T-helper 9 cell (primary cell): Measurements from ENCODE around the gene NAP1L5.

Experiments used
- DNase-seq: peaks from one replicate; pipeline ENCODE4 v3.0.0-alpha.2; 2020

NAP1L5 gene

GRCh38 chr4:88659055-88659889, 38.4 kb downstream of the NAP1L5 start:
- no peak for DNase-seq

- DNase-seq = no peak
Observed at GRCh38 chr4:88655226-88655625, 42.4 kb downstream of the NAP1L5 start.

GRCh38 chr4:88653371-88653946, 44.2 kb downstream of the NAP1L5 start:
- DNase-seq = no peak

GRCh38 chr4:88649716-88650115, 47.9 kb downstream of the NAP1L5 start:
- no peak for DNase-seq

- no peak for DNase-seq
Observed at GRCh38 chr4:88646528-88647280, 50.9 kb downstream of the NAP1L5 start.

GRCh38 chr4:88645994-88646393, 51.6 kb downstream of the NAP1L5 start:
- no peak for DNase-seq
